HepG2 (cell line): Measurements from ENCODE around the gene RAI14. TPM values are rescaled to one million over a fixed set of nuclear protein-coding genes. Genes with fewer than 3 reads are reported as not detected.

ENCODE experiments used
- ATAC-seq: fragments of 200-7000 bp; cut with Tn5 transposase; 3 replicates; pipeline ENCODE4 v1.9.1; 2020; ENCODE audit warnings: mild to moderate bottlenecking, moderate library complexity
- BruUV-seq: library from RNA; stranded (reverse); fragments of 400-500 nt; replicated peaks from 2 replicates; lab custom pipeline; 2021; lab: Mats Ljungman, UMichigan
- CTCF ChIA-PET: fragments of 300-600 bp; formaldehyde crosslinking; extraction: SDS; loops from one replicate; lab custom pipeline; 2021; ENCODE audit warnings: low total read pairs, inconsistent platforms, low intra/inter-chr PET ratio; lab: Yijun Ruan, JAX
- POLR2A ChIA-PET: fragments of 350-600 bp; sonication (Branson Sonifier 250); formaldehyde crosslinking; loops from one replicate; lab custom pipeline; 2020; ENCODE audit warnings: antibody characterized with exemption, inconsistent platforms; lab: Yijun Ruan, JAX
- DNase-seq: peaks from one replicate; pipeline ENCODE4 v3.0.0-alpha.2; 2015; ENCODE audit warnings: low spot score
- FAIRE-seq: peaks from 3 replicates; lab custom pipeline; 2011; peaks lifted over from hg19 to GRCh38; lab: Jason Lieb, UNC
- H2AFZ ChIP-seq: one replicate; pipeline ENCODE4 v1.6.1; 2011; ENCODE audit warnings: low read length, inconsistent platforms
- H3K27ac ChIP-seq: fragments of 300-600 bp; 3 replicates; pipeline ENCODE4 v1.8.0; 2011; ENCODE audit warnings: mixed run types, mild to moderate bottlenecking, mixed read lengths, low read length, inconsistent platforms; ENCODE audit not compliant: insufficient read depth; ENCODE audit errors: extremely low read length
- H3K27me3 ChIP-seq, 2 experiments: fragments of 200-600 bp in 1 of 2; 2 replicates in 1 of 2; 3 replicates in 1 of 2; pipeline versions ENCODE4 v1.6.0 to v1.8.0; 2011; ENCODE audit warnings: low read length in 2 of 2, mild to moderate bottlenecking in 2 of 2, moderate library complexity in 2 of 2, inconsistent platforms in 1 of 2; ENCODE audit not compliant: insufficient read depth in 2 of 2, control insufficient read depth in 1 of 2
- H3K36me3 ChIP-seq, 2 experiments: fragments of 200-600 bp in 1 of 2; replicated peaks in 1 of 2; 2 replicates in 1 of 2; 3 replicates in 1 of 2; pipeline versions ENCODE4 v1.5.1 to v1.8.0; 2011; ENCODE audit warnings: low read length in 2 of 2, inconsistent platforms in 1 of 2; ENCODE audit not compliant: insufficient read depth in 2 of 2, control insufficient read depth in 1 of 2
- H3K4me1 ChIP-seq: 2 replicates; pipeline ENCODE4 v1.5.1; 2012; ENCODE audit warnings: low read length, inconsistent platforms; ENCODE audit not compliant: insufficient read depth
- H3K4me2 ChIP-seq: 2 replicates; pipeline ENCODE4 v1.6.0; 2011; ENCODE audit warnings: low read depth, low read length, inconsistent platforms
- H3K4me3 ChIP-seq, 3 experiments: fragments of 200-600 bp in 1 of 3; sonication (generic), shearing (Covaris generic) in 1 of 3; replicated peaks in 1 of 3; 2 replicates each; pipeline ENCODE4 v1.5.1; 2011 to 2016; ENCODE audit warnings: low read length in 3 of 3, inconsistent platforms in 2 of 3, low read depth in 2 of 3, mild to moderate bottlenecking in 2 of 3, control low read depth in 1 of 3, mixed read lengths in 1 of 3; ENCODE audit not compliant: insufficient read depth in 1 of 3
- H3K79me2 ChIP-seq: one replicate; pipeline ENCODE4 v1.6.1; 2011; ENCODE audit warnings: low read length, inconsistent platforms; ENCODE audit not compliant: insufficient read depth
- H3K9ac ChIP-seq: 2 replicates; pipeline ENCODE4 v1.6.0; 2011; ENCODE audit warnings: mild to moderate bottlenecking, low read depth, low read length, inconsistent platforms; ENCODE audit not compliant: insufficient read depth
- H3K9me3 ChIP-seq: 2 replicates; pipeline ENCODE4 v1.5.1; 2012; ENCODE audit warnings: mild to moderate bottlenecking, low read length
- H4K20me1 ChIP-seq: 2 replicates; pipeline ENCODE4 v1.6.0; 2011; ENCODE audit warnings: inconsistent platforms, mild to moderate bottlenecking, low read length, moderate library complexity; ENCODE audit not compliant: insufficient read depth
- ARID2 ChIP-seq: sonication (generic); formaldehyde crosslinking; IDR thresholded peaks from 2 replicates; pipeline ENCODE4 v1.8.1; 2022; ENCODE audit warnings: mild to moderate bottlenecking, missing genetic modification reagents, borderline replicate concordance
- FOXP4 ChIP-seq: sonication (generic); formaldehyde crosslinking; IDR thresholded peaks from 2 replicates; pipeline ENCODE4 v1.4.0; 2020; ENCODE audit warnings: missing genetic modification reagents
- KLF16 ChIP-seq, 2 experiments: sonication (generic) in 1 of 2; formaldehyde crosslinking in 1 of 2; IDR thresholded peaks; 2 replicates each; pipeline versions ENCODE4 v1.6.1 to v1.8.0; 2016 to 2023; ENCODE audit warnings: missing genetic modification reagents in 2 of 2, missing compliant biosample characterization in 1 of 2
- LCORL ChIP-seq, 2 experiments: fragments of 450-650 bp in 1 of 2; sonication (generic) in 1 of 2; formaldehyde crosslinking in 1 of 2; IDR thresholded peaks; 2 replicates each; pipeline versions ENCODE4 v1.5.0 to v1.6.1; 2017 to 2020; ENCODE audit warnings: antibody characterized with exemption in 1 of 2, missing genetic modification reagents in 1 of 2
- NFE2L2 ChIP-seq: fragments of 150-350 bp; IDR thresholded peaks from 2 replicates; pipeline ENCODE4 v1.6.1; 2014; ENCODE audit warnings: low read length
- REL ChIP-seq: sonication (generic); formaldehyde crosslinking; conservative IDR thresholded peaks from 2 replicates; pipeline ENCODE4 v1.8.0; 2022; ENCODE audit warnings: mild to moderate bottlenecking, missing genetic modification reagents, moderate library complexity
- REST ChIP-seq, 2 experiments: IDR thresholded peaks; 2 replicates each; pipeline ENCODE4 v1.6.1; 2011 to 2012; ENCODE audit warnings: low read length in 2 of 2, borderline replicate concordance in 1 of 2, low read depth in 1 of 2, mild to moderate bottlenecking in 1 of 2, moderate library complexity in 1 of 2
- SIX1 ChIP-seq: sonication (generic); formaldehyde crosslinking; IDR thresholded peaks from 2 replicates; pipeline ENCODE4 v1.4.0; 2020; ENCODE audit warnings: missing genetic modification reagents, borderline replicate concordance
- SRSF4 ChIP-seq: fragments of 200-400 bp; formaldehyde crosslinking; IDR thresholded peaks from one replicate; pipeline ENCODE4 v1.6.1; 2018; ENCODE audit warnings: mild to moderate bottlenecking, low read depth, low read length, moderate library complexity; ENCODE audit not compliant: poor library complexity, severe bottlenecking
- YEATS2 ChIP-seq: sonication (generic); formaldehyde crosslinking; IDR thresholded peaks from 2 replicates; pipeline ENCODE4 v1.4.0; 2020; ENCODE audit warnings: missing genetic modification reagents, borderline replicate concordance
- ZNF441 ChIP-seq: sonication (generic); formaldehyde crosslinking; IDR thresholded peaks from 2 replicates; pipeline ENCODE4 v1.7.0; 2021; ENCODE audit warnings: missing genetic modification reagents, borderline replicate concordance
- ZNF496 ChIP-seq: sonication (generic); formaldehyde crosslinking; IDR thresholded peaks from 2 replicates; pipeline ENCODE4 v1.8.1; 2023; ENCODE audit warnings: mild to moderate bottlenecking, moderate library complexity, missing genetic modification reagents; ENCODE audit not compliant: insufficient replicate concordance
- ZNF740 ChIP-seq: sonication (generic); formaldehyde crosslinking; IDR thresholded peaks from 2 replicates; pipeline ENCODE4 v1.4.0; 2020; ENCODE audit warnings: missing genetic modification reagents
- WGBS: methylation state at CpG from one replicate; pipeline ENCODE4 v1.1.6; 2017; ENCODE audit warnings: low lambda C conversion rate; 5-methylcytosine and 5-hydroxymethylcytosine counted together
- in situ Hi-C: cut with HindIII; loops from 2 replicates; pipeline ENCODE4 v1.10.0; 2017; ENCODE audit warnings: low pct_unique_long_range_greater_than_20kb; ENCODE audit not compliant: extremely low pct_ligation_motif_present
- intact Hi-C: fragments of 100-400 bp; cut with micrococcal nuclease; formaldehyde crosslinking; loops from one replicate; pipeline ENCODE4 v1.10.0; 2022; ENCODE audit not compliant: unreplicated experiment
- polyA plus RNA-seq, 8 experiments: library from polyadenylated mRNA; depleted of rRNA in 3 of 8; stranded (reverse) in 7 of 8; unstranded in 1 of 8; fragments of >200 nt; fragmentation: Illumina TruSeq in 4 of 8; extraction: Trizol in 4 of 8; gene quantifications; 2 replicates each; pipeline versions ENCODE4 v1.2.1 to v1.2.3, GENCODE V29; 2011 to 2016; ENCODE audit warnings: low read depth in 4 of 8, missing spikeins in 1 of 8, mixed read lengths in 1 of 8; ENCODE audit not compliant: insufficient read depth in 1 of 8
- total RNA-seq, 5 experiments: library from RNA; depleted of rRNA; stranded (reverse); fragments of >200 nt; fragmentation: Illumina TruSeq; extraction: Trizol; gene quantifications; 2 replicates each; pipeline ENCODE4 v1.2.3, GENCODE V29; 2016; ENCODE audit warnings: low read depth in 1 of 5

Gene RAI14
- total and polyA plus RNA-seq, 2 of the 13 experiments (the other 11 are each of a cell fraction or from before 2014, with no cell fraction given), result 12.6 to 18.2 TPM

GRCh38 chr5:34707451-34708107, 51.5 kb downstream of the RAI14 start:
- Histone ChIP-seq H3K4me1 (peaks cover 19% of the 10 kb centered on the region), H3K4me3 (no peak overlapping the region), H3K36me3 (no peaks in the 10 kb centered on the region), H4K20me1 (no peaks in the 10 kb centered on the region), H3K27me3 (no peaks in the 10 kb centered on the region), H3K9ac (no peak overlapping the region), H3K4me2 (no peak overlapping the region), H3K27ac (no peak overlapping the region), H3K9me3 (no peaks in the 10 kb centered on the region), H3K79me2 (no peaks in the 10 kb centered on the region), H2AFZ (no peak overlapping the region)
- in situ Hi-C loops (no loop called here), intact Hi-C loops (no loop called here)
- DNase-seq (no peak), FAIRE-seq (no peak), ATAC-seq (no peak)
- POLR2A ChIA-PET, result no interaction called here
- CTCF ChIA-PET, result no interaction called here
- BruUV-seq, result no TSS peak
- TF ChIP-seq ARID2 (CRISPR knock-in tag), result no peak
- TF ChIP-seq ZNF496, result no peak
- no peak for TF ChIP-seq LCORL (IDR thresholded peaks at IDR 0.05)
- no peak for TF ChIP-seq LCORL (CRISPR knock-in tag; IDR thresholded peaks at IDR 0.05)
- TF ChIP-seq SIX1 (CRISPR knock-in tag), result no peak
- no peak for TF ChIP-seq YEATS2 (CRISPR knock-in tag)
- no peak for TF ChIP-seq ZNF441 (CRISPR knock-in tag)
- no peak for TF ChIP-seq REST (IDR thresholded peaks at IDR 0.05; ENCODE audit: borderline replicate concordance in 1 of 2, low read depth in 1 of 2, low read length in 2 of 2)
- no peak for TF ChIP-seq NFE2L2
- no peak for TF ChIP-seq REL (CRISPR knock-in tag)
- TF ChIP-seq KLF16 (CRISPR knock-in tag; IDR thresholded peaks at IDR 0.05), result no peak
- TF ChIP-seq FOXP4, result no peak
- TF ChIP-seq SRSF4, result no peak
- TF ChIP-seq ZNF740 (CRISPR knock-in tag), result no peak
- WGBS, result 87% methylated on average over 5 of the region's 5 CpGs
